HEK293T (cell line): ENCODE measurements around the gene CHST12.
"Not testable (repeated sequence)": the region's sequence is repeated elsewhere in the genome, so short reads cannot be mapped to it uniquely, and the experiment has no call there.

ENCODE experiments used
- CTCF ChIA-PET: fragments of 350-600 bp; formaldehyde crosslinking; extraction: SDS; loops from one replicate; lab custom pipeline; 2021; ENCODE audit warnings: antibody characterized with exemption, inconsistent platforms; lab: Yijun Ruan, JAX
- POLR2A ChIA-PET: fragments of 350-600 bp; formaldehyde crosslinking; extraction: SDS; loops from one replicate; lab custom pipeline; 2020; ENCODE audit warnings: antibody characterized with exemption, inconsistent platforms; lab: Yijun Ruan, JAX
- DNase-seq: peaks from one replicate; pipeline ENCODE4 v3.0.0; 2012; ENCODE audit warnings: mixed read lengths; ENCODE audit errors: extremely low spot score
- ARNT ChIP-seq: fragments of 450-650 bp; IDR thresholded peaks from 2 replicates; pipeline ENCODE4 v1.6.1; 2017; ENCODE audit warnings: mild to moderate bottlenecking
- BHLHE40 ChIP-seq: fragments of 450-650 bp; IDR thresholded peaks from 2 replicates; pipeline ENCODE4 v1.6.1; 2016; ENCODE audit warnings: mild to moderate bottlenecking, moderate library complexity, borderline replicate concordance
- CTBP1 ChIP-seq: fragments of 450-650 bp; IDR thresholded peaks from 2 replicates; pipeline ENCODE4 v1.6.1; 2016; ENCODE audit warnings: borderline replicate concordance
- ELF4 ChIP-seq: fragments of 450-650 bp; IDR thresholded peaks from 2 replicates; pipeline ENCODE4 v1.6.1; 2017; ENCODE audit warnings: antibody characterized with exemption
- FOXA1 ChIP-seq: fragments of 450-650 bp; IDR thresholded peaks from 2 replicates; pipeline ENCODE4 v1.6.1; 2016; ENCODE audit warnings: mild to moderate bottlenecking
- FOXK2 ChIP-seq: fragments of 450-650 bp; IDR thresholded peaks from 2 replicates; pipeline ENCODE4 v1.6.1; 2016; ENCODE audit warnings: mild to moderate bottlenecking
- FOXM1 ChIP-seq: fragments of 450-650 bp; IDR thresholded peaks from 2 replicates; pipeline ENCODE4 v1.6.1; 2017; ENCODE audit warnings: mild to moderate bottlenecking, borderline replicate concordance
- HDGF ChIP-seq: fragments of 450-650 bp; IDR thresholded peaks from 2 replicates; pipeline ENCODE4 v1.6.1; 2017; ENCODE audit warnings: antibody characterized with exemption, borderline replicate concordance
- L3MBTL2 ChIP-seq: fragments of 450-650 bp; conservative IDR thresholded peaks from 2 replicates; pipeline ENCODE4 v1.6.1; 2016; ENCODE audit warnings: mild to moderate bottlenecking
- LEF1 ChIP-seq: fragments of 450-650 bp; IDR thresholded peaks from 2 replicates; pipeline ENCODE4 v1.6.1; 2017; ENCODE audit warnings: mild to moderate bottlenecking, borderline replicate concordance
- NFRKB ChIP-seq: fragments of 450-650 bp; IDR thresholded peaks from 2 replicates; pipeline ENCODE4 v1.6.1; 2016; ENCODE audit warnings: mild to moderate bottlenecking, moderate library complexity
- PKNOX1 ChIP-seq: fragments of 450-650 bp; IDR thresholded peaks from 2 replicates; pipeline ENCODE4 v1.6.1; 2016
- SP1 ChIP-seq: fragments of 450-650 bp; IDR thresholded peaks from 2 replicates; pipeline ENCODE4 v1.6.1; 2017
- SUZ12 ChIP-seq: fragments of 450-650 bp; IDR thresholded peaks from 2 replicates; pipeline ENCODE4 v1.6.1; 2016; ENCODE audit warnings: mild to moderate bottlenecking
- TARDBP ChIP-seq: fragments of 450-650 bp; IDR thresholded peaks from 2 replicates; pipeline ENCODE4 v1.6.1; 2016
- ZNF384 ChIP-seq: fragments of 450-650 bp; IDR thresholded peaks from 2 replicates; pipeline ENCODE4 v1.6.1; 2016

CHST12 gene

GRCh38 chr7:2465928-2466327 is 62.5 kb downstream of the CHST12 start:
- no peak for TF ChIP-seq HDGF
- no peak for TF ChIP-seq TARDBP
- ChIA-PET POLR2A (no interaction called here), CTCF (interaction anchor here (7.9 kb wide), 1 partner anchor 15 kb away, joined by 79 read pairs; no protein-coding TSS in a partner anchor)
- no peak for DNase-seq

- ChIA-PET POLR2A (no interaction called here), CTCF (interaction anchor here (7.9 kb wide), 1 partner anchor 16 kb away, joined by 79 read pairs; no protein-coding TSS in a partner anchor)
- TF ChIP-seq HDGF = no peak
- TF ChIP-seq FOXA1 = no peak
- TF ChIP-seq SUZ12 = no peak
- no peak for TF ChIP-seq ZNF384
- TF ChIP-seq L3MBTL2 = no peak
- DNase-seq = no peak
These were observed 63.3 kb downstream of the CHST12 start for GRCh38 chr7:2466675-2467074.

GRCh38 chr7:2468227-2468626 is 64.8 kb downstream of the CHST12 start:
- CTCF ChIA-PET = interaction anchor here (0.5 to 7.9 kb wide), 22 partner anchors 9 to 889 kb away, joined by 3 to 79 read pairs (median 4); no protein-coding TSS in a partner anchor
- POLR2A ChIA-PET = interaction anchor here (1.0 to 1.2 kb wide), 2 partner anchors 17 to 114 kb away, joined by 4 to 9 read pairs; no protein-coding TSS in a partner anchor
- DNase-seq = no peak
- TF ChIP-seq TARDBP (no peak), ELF4 (no peak), FOXA1 (no peak), FOXM1 (no peak), LEF1 (no peak)

GRCh38 chr7:2469460-2470203 is 66.2 kb downstream of the CHST12 start:
- POLR2A ChIA-PET = interaction anchor here (1.0 to 1.2 kb wide), 2 partner anchors 19 to 116 kb away, joined by 4 to 9 read pairs; no protein-coding TSS in a partner anchor
- CTCF ChIA-PET = interaction anchor here (0.6 to 7.9 kb wide), 8 partner anchors 11 to 891 kb away, joined by 3 to 79 read pairs (median 3); no protein-coding TSS in a partner anchor
- not testable (repeated sequence) for DNase-seq

- DNase-seq = no peak
- POLR2A ChIA-PET = no interaction called here
- TF ChIP-seq FOXM1 (no peak), ELF4 (no peak), SUZ12 (no peak), LEF1 (no peak), NFRKB (no peak), TARDBP (no peak), FOXA1 (no peak), ARNT (no peak), HDGF (no peak), BHLHE40 (no peak), ZNF384 (no peak), L3MBTL2 (no peak), PKNOX1 (no peak), SP1 (no peak), FOXK2 (no peak), CTBP1 (no peak)
- CTCF ChIA-PET = interaction anchor here (1.1 to 7.9 kb wide), 2 partner anchors 19 to 85 kb away, joined by 3 to 79 read pairs; no protein-coding TSS in a partner anchor
These were observed 67.0 kb downstream of the CHST12 start for GRCh38 chr7:2470204-2471021.

- DNase-seq = no peak
- ChIA-PET CTCF (interaction anchor here (7.9 kb wide), 1 partner anchor 20 kb away, joined by 79 read pairs; no protein-coding TSS in a partner anchor), POLR2A (no interaction called here)
- no peak for TF ChIP-seq NFRKB
- no peak for TF ChIP-seq LEF1
- no peak for TF ChIP-seq BHLHE40
- no peak for TF ChIP-seq PKNOX1
- no peak for TF ChIP-seq ARNT
- no peak for TF ChIP-seq FOXA1
- no peak for TF ChIP-seq HDGF
- no peak for TF ChIP-seq FOXK2
These were observed 67.6 kb downstream of the CHST12 start for GRCh38 chr7:2471022-2471329.

- TF ChIP-seq HDGF (no peak), L3MBTL2 (no peak), FOXK2 (no peak), NFRKB (no peak), PKNOX1 (no peak), CTBP1 (no peak), TARDBP (no peak), ARNT (no peak), FOXM1 (no peak), ZNF384 (no peak), BHLHE40 (no peak)
- POLR2A ChIA-PET = no interaction called here
- CTCF ChIA-PET = interaction anchor here (7.9 kb wide), 1 partner anchor 20 kb away, joined by 79 read pairs; no protein-coding TSS in a partner anchor
- no peak for DNase-seq
These were observed 68.0 kb downstream of the CHST12 start for GRCh38 chr7:2471396-2471795.
